Calu3 (cell line): ENCODE results near the gene CRYZL1. TPM values are rescaled to one million over a fixed set of nuclear protein-coding genes. Genes with fewer than 3 reads are reported as not detected.
A peak's percentile ranks its signal among the peaks of the same experiment; 100 is the strongest.

ENCODE experiments used
- BruUV-seq: library from RNA; stranded (reverse); fragments of 400-500 nt; replicated peaks from 2 replicates; lab custom pipeline; 2021; lab: Mats Ljungman, UMichigan
- CTCF ChIA-PET: fragments of 300-600 bp; sonication (Branson Sonifier 250); formaldehyde crosslinking; loops from one replicate; lab custom pipeline; 2022; ENCODE audit warnings: antibody characterized with exemption; lab: Charles Lee
- DNase-seq: peaks from one replicate; pipeline ENCODE4 v3.0.0; 2022
- H3K27ac Mint-ChIP-seq: one replicate; pipeline ENCODE4 v1.8.0; 2022; ENCODE audit warnings: mixed read lengths; ENCODE audit not compliant: unreplicated experiment
- H3K27me3 Mint-ChIP-seq: one replicate; pipeline ENCODE4 v1.8.0; 2022; ENCODE audit warnings: mixed read lengths; ENCODE audit not compliant: unreplicated experiment
- H3K36me3 Mint-ChIP-seq: one replicate; pipeline ENCODE4 v1.8.0; 2022; ENCODE audit warnings: mild to moderate bottlenecking, moderate library complexity, mixed read lengths; ENCODE audit not compliant: insufficient read depth, unreplicated experiment
- H3K4me1 Mint-ChIP-seq: one replicate; pipeline ENCODE4 v1.8.0; 2022; ENCODE audit warnings: mild to moderate bottlenecking, low read depth, mixed read lengths; ENCODE audit not compliant: unreplicated experiment
- H3K4me3 Mint-ChIP-seq: one replicate; pipeline ENCODE4 v1.8.0; 2022; ENCODE audit warnings: mild to moderate bottlenecking, low read depth, moderate library complexity, mixed read lengths; ENCODE audit not compliant: unreplicated experiment
- H3K9me3 Mint-ChIP-seq: one replicate; pipeline ENCODE4 v1.8.0; 2022; ENCODE audit warnings: low read depth, mixed read lengths; ENCODE audit not compliant: unreplicated experiment
- CTCF ChIP-seq: fragments of 200-600 bp; IDR thresholded peaks from one replicate; pipeline ENCODE4 v1.8.0; 2022; ENCODE audit warnings: antibody characterized with exemption; ENCODE audit not compliant: unreplicated experiment
- intact Hi-C: fragments of 100-400 bp; cut with micrococcal nuclease; formaldehyde crosslinking; loops from one replicate; pipeline ENCODE4 v1.10.0; 2022; ENCODE audit not compliant: unreplicated experiment
- total RNA-seq: library from RNA; stranded (reverse); gene quantifications from 2 replicates; pipeline ENCODE4 v1.2.3, GENCODE V29; 2022

Gene CRYZL1
- total RNA-seq, 1 experiment from 2014 or later, result 22.1 TPM

- no peak for DNase-seq
- H3K4me1 Mint-ChIP-seq, result peaks cover 62% of the 10 kb centered on the region
- peak overlapping the region; percentile 60 for H3K27ac Mint-ChIP-seq
- CTCF ChIA-PET, result no interaction called here
- H3K36me3 Mint-ChIP-seq, result peaks cover 23% of the 10 kb centered on the region
- no TSS peak for BruUV-seq
- H3K4me3 Mint-ChIP-seq, result no peak overlapping the region
- TF ChIP-seq CTCF, result no peak
- no peaks in the 10 kb centered on the region for H3K27me3 Mint-ChIP-seq
- intact Hi-C loops, result no loop called here
- no peaks in the 10 kb centered on the region for H3K9me3 Mint-ChIP-seq
Measured at GRCh38 chr21:33654412-33654811, 12.9 kb upstream of the CRYZL1 start.

GRCh38 chr21:33651965-33652680, 10.6 kb upstream of the CRYZL1 start:
- no peak for DNase-seq
- Mint-ChIP-seq H3K27ac (no peak overlapping the region), H3K9me3 (no peaks in the 10 kb centered on the region), H3K4me1 (peaks cover 56% of the 10 kb centered on the region), H3K4me3 (no peak overlapping the region), H3K36me3 (peaks cover 20% of the 10 kb centered on the region), H3K27me3 (no peaks in the 10 kb centered on the region)
- intact Hi-C loops, result no loop called here
- BruUV-seq, result no TSS peak
- no peak for TF ChIP-seq CTCF
- CTCF ChIA-PET, result no interaction called here

- DNase-seq, result no peak
- Mint-ChIP-seq H3K4me1 (peaks cover 48% of the 10 kb centered on the region), H3K27ac (no peak overlapping the region), H3K9me3 (no peaks in the 10 kb centered on the region), H3K27me3 (no peaks in the 10 kb centered on the region), H3K36me3 (peaks cover 15% of the 10 kb centered on the region), H3K4me3 (no peak overlapping the region)
- intact Hi-C loops, result no loop called here
- BruUV-seq, result no TSS peak
- CTCF ChIA-PET, result interaction anchor here (1.2 kb wide), 1 partner anchor 53 kb away, joined by 3 read pairs; no protein-coding TSS in a partner anchor
- TF ChIP-seq CTCF, result no peak
Measured at GRCh38 chr21:33650929-33651509, 9.5 kb upstream of the CRYZL1 start.

- H3K4me3 Mint-ChIP-seq, result no peak overlapping the region
- TF ChIP-seq CTCF, result no peak
- intact Hi-C loops, result no loop called here
- H3K9me3 Mint-ChIP-seq, result no peaks in the 10 kb centered on the region
- H3K27me3 Mint-ChIP-seq, result no peaks in the 10 kb centered on the region
- peaks cover 41% of the 10 kb centered on the region for H3K4me1 Mint-ChIP-seq
- no peak for DNase-seq
- no peak overlapping the region for H3K27ac Mint-ChIP-seq
- no TSS peak for BruUV-seq
- H3K36me3 Mint-ChIP-seq, result peaks cover 9% of the 10 kb centered on the region
- CTCF ChIA-PET, result interaction anchor here (0.7 to 1.2 kb wide), 3 partner anchors 36 to 83 kb away, joined by 3 read pairs; no protein-coding TSS in a partner anchor
Measured at GRCh38 chr21:33650230-33650629, 8.7 kb upstream of the CRYZL1 start.
